H7 (cell line): Measurements from ENCODE around the gene CAMK1. TPM values are rescaled to one million over a fixed set of nuclear protein-coding genes. Genes with fewer than 3 reads are reported as not detected.

Source experiments
- DNase-seq: peaks from one replicate; pipeline ENCODE4 v3.0.0; 2012
- H3K27me3 ChIP-seq: 2 replicates; pipeline ENCODE4 v1.6.0; 2011; ENCODE audit warnings: mild to moderate bottlenecking, low read length; ENCODE audit not compliant: control insufficient read depth, insufficient read depth
- H3K36me3 ChIP-seq: replicated peaks from 2 replicates; pipeline ENCODE4 v1.5.1; 2011; ENCODE audit warnings: low read length; ENCODE audit not compliant: control insufficient read depth, insufficient read depth
- H3K4me3 ChIP-seq: 2 replicates; pipeline ENCODE4 v1.5.1; 2011; ENCODE audit warnings: low read depth, mild to moderate bottlenecking, control low read depth, low read length, moderate library complexity; ENCODE audit not compliant: insufficient read depth
- total RNA-seq: library from RNA; depleted of rRNA; stranded (reverse); fragments of >200 nt; shearing (Covaris generic); gene quantifications from 2 replicates; pipeline ENCODE4 v1.2.3, GENCODE V29; 2014

CAMK1 gene
- total RNA-seq, 1 experiment from 2014 or later = 10.7 TPM

GRCh38 chr3:9727041-9727595 is 42.6 kb downstream of the CAMK1 start:
- peak; percentile 84 for DNase-seq
- no peaks in the 10 kb centered on the region; the same call in 1 of the 2 replicates for H3K27me3 ChIP-seq
- no peaks in the 10 kb centered on the region for H3K36me3 ChIP-seq
- H3K4me3 ChIP-seq = peak overlapping the region; percentile 26; the same call in 1 of the 2 replicates

DNA sequence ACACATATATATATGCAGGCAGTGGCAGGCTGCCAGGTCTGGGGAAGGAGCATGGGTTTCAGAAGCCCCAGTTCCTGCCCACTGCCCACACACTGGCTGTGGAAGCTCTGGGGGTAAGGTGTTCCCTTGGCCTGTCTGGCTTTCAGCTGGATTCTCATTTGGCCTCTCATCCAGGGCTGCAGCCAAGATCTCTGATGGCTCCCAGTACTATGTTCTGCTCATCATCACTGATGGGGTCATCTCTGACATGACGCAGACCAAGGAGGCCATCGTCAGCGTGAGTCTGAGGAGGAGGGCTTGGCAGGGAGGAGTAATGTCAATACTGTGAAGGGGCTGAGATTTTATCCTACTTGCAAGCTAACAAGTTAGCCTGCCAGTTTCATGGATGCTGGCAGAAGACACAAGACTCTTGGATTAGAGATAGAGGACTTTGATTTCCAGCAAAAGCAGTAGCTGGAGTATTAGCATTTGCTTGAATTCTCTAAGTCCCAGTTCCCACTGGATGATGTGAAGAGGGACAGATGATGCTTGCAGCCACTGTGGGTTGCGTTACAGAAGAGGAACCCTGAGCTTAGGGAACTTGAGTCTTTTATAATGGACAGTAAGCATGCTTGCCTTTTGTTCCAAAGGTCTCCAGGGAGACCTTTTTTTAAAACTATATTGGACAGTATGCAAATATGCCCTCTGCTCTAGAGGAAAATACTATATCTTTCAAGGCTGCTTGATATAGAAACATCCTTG is 43.8 kb downstream of the CAMK1 start:
- Histone ChIP-seq H3K27me3 (no peaks in the 10 kb centered on the region; the same call in 1 of the 2 replicates), H3K4me3 (no peak overlapping the region), H3K36me3 (no peaks in the 10 kb centered on the region)
- DNase-seq = no peak

DNA sequence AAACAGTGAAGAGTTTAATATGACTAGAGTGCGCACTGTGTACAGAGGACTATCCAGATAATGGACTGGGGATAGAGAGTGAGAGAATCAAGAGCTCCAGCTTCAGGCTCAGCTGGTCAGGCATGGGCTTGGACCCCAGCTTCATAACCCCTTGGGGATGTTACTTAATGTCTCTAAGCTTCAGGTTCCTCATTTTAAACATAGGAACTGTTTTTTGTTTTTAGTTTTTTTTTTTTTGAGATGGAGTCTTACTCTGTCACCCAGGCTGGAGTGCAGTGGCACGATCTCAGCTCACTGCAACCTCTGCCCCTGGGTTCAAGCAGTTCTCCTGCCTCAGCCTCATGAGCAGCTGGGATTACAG is 48.1 kb downstream of the CAMK1 start:
- Histone ChIP-seq H3K4me3 (no peak overlapping the region), H3K27me3 (no peaks in the 10 kb centered on the region; the same call in 1 of the 2 replicates), H3K36me3 (no peaks in the 10 kb centered on the region)
- no peak for DNase-seq

DNA sequence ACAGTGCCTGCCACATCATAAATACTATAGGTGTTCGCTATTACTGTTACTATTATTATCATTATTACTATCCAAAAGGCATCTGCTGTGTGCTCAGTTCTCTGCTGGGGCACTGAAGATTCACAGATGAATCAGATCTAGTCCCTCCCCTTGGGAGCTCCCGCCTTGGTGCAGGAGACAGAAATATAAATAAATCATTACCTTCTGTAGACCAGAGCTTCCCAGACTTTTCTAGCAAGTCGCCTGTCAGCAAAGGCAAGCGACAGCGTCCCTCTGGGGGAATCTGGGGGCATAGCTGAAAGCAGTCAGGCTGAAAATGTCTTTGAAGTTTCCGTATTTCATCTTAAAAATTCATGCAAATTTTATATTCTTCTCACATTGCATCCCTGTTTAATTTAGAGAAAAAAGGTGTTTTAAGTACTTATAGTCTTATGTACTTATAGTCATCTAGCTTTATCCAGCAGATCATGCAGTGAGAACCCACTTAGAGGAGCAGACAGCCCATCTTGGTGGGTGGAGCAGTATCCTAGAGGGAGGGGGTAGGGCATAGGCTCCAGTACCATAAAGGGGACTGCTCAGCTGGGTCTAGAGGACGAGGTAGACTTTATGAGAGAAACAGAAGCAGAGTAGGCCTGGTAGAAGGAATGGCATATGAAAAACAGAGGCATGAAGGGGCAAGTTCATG is 48.6 kb downstream of the CAMK1 start:
- Histone ChIP-seq H3K27me3 (no peaks in the 10 kb centered on the region; the same call in 1 of the 2 replicates), H3K4me3 (no peak overlapping the region), H3K36me3 (no peaks in the 10 kb centered on the region)
- DNase-seq = no peak

DNA sequence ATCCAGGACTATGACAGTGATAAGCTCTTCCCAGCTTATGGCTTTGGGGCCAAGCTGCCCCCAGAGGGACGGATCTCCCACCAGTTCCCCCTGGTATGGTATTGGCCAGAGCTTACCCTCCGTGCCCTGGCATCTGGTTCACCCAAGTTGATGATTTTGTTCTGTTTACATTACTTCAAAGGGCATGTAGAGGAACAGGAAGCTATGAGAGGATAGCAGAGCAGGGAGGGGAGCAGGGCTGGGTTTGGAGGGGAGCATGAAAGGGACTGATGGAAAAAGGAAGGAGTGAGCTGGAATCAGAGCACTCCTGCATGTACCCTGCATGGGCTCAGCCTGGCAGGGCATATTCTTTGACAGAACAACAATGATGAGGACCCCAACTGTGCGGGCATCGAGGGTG is 51.6 kb downstream of the CAMK1 start:
- H3K4me3 ChIP-seq = no peak overlapping the region
- no peaks in the 10 kb centered on the region for H3K36me3 ChIP-seq
- no peaks in the 10 kb centered on the region; the same call in 1 of the 2 replicates for H3K27me3 ChIP-seq
- no peak for DNase-seq

DNA sequence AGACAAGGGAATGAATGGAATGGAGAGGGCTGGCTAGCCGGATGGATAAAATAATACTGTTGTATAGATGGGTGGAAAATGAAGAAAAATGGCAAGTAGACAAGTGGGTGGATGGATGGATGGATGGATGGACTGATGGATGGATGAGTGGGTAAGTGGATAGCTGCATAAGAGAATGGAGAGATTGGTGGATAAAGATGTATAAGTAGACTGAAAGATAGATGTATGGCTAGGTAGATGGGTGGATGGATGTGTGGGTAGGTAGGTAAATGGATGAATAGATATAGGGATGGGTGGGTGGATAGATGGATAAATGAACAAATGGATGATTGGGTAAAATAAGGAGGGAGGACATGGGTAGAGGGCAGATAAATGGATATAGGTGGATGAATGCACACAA is 52.2 kb downstream of the CAMK1 start:
- Histone ChIP-seq H3K27me3 (no peaks in the 10 kb centered on the region; the same call in 1 of the 2 replicates), H3K4me3 (no peak overlapping the region), H3K36me3 (no peaks in the 10 kb centered on the region)
- no peak for DNase-seq

DNA sequence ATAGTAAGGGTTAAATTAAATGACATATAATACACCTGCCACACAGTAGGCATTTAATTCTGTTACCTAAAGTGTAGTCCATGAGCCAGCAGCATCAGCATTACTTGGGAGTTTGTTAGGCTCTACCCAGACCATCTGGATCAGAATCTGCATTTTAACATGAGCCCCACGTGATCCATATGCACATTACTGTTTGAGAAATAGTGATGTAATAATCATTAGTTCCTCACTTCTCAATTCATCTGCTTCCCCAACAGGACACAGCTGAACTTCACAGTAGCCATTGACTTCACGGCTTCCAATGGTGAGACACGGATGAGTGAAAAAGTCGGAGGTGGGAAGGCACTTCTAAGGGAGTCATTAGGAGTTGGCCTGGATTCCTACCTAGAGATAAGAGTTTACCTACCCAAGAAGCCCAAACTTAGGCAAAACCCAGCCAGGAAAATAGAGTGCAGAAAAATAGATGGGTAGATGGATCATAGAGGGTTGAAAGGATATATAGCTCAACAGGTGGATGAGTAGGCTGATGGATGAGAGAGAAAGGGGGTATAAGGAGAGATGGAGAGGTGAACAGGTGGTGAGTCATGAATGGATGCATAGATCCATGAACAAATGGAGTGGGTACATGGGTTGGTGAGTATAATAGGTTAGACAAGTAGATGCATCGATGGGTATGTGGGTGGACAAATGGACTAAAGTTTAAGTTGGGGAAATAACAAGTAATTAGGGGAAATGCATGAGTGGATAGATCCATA is 52.8 kb downstream of the CAMK1 start:
- Histone ChIP-seq H3K27me3 (peaks cover 2% of the 10 kb centered on the region; the same call in 1 of the 2 replicates), H3K4me3 (no peak overlapping the region), H3K36me3 (no peaks in the 10 kb centered on the region)
- no peak for DNase-seq

- H3K36me3 ChIP-seq = no peaks in the 10 kb centered on the region
- H3K27me3 ChIP-seq = peaks cover 2% of the 10 kb centered on the region; the same call in 1 of the 2 replicates
- no peak overlapping the region for H3K4me3 ChIP-seq
- DNase-seq = no peak
Observed at GRCh38 chr3:9715764-9716437, 53.8 kb downstream of the CAMK1 start.

DNA sequence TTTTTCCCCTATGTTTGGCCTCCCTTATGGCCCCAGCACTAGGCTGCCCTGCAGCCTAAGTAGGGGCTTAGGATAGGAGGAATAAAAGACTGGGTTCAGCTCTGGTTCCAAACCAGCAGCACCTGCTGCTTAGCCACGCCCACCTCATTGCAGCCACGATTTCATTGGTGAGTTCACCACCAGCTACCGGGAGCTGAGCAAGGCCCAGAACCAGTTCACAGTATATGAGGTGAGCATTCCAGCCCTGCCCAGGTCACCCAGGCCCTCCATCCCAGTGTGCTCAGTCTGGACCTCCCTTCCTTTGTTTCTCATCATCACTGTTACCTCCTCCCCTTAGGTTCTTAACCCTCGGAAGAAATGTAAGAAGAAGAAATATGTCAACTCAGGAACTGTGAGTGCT is 54.6 kb downstream of the CAMK1 start:
- no peaks in the 10 kb centered on the region for H3K36me3 ChIP-seq
- H3K27me3 ChIP-seq = peaks cover 2% of the 10 kb centered on the region; the same call in 1 of the 2 replicates
- DNase-seq = peak; percentile 85
- H3K4me3 ChIP-seq = no peak overlapping the region

DNA sequence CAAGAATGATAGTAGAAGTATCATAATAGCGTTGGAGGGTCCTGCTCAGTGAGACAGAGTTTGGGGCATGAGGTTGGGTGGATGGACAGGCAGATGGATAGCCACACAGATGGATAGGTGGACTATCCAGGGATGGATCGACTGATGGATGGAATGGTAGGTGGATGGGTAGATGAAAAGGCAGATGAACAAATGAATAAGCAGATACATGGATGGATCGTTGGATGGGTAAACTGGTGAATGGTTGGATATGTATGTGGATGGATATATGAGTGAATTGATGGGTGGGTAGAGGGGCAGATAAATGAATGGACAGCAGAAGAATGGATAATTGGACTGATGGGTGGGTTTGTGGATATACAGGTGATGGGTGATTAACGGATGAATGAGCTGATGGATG is 56.6 kb downstream of the CAMK1 start:
- DNase-seq = no peak
- no peaks in the 10 kb centered on the region for H3K36me3 ChIP-seq

GRCh38 chr3:9712415-9712814 is 57.3 kb downstream of the CAMK1 start:
- no peaks in the 10 kb centered on the region for H3K36me3 ChIP-seq
- DNase-seq = no peak

More for the DNA sequence above, 56.6 kb downstream of the CAMK1 start:
- Histone ChIP-seq H3K4me3 (no peak overlapping the region), H3K27me3 (peaks cover 3% of the 10 kb centered on the region; the same call in 1 of the 2 replicates)

DNA sequence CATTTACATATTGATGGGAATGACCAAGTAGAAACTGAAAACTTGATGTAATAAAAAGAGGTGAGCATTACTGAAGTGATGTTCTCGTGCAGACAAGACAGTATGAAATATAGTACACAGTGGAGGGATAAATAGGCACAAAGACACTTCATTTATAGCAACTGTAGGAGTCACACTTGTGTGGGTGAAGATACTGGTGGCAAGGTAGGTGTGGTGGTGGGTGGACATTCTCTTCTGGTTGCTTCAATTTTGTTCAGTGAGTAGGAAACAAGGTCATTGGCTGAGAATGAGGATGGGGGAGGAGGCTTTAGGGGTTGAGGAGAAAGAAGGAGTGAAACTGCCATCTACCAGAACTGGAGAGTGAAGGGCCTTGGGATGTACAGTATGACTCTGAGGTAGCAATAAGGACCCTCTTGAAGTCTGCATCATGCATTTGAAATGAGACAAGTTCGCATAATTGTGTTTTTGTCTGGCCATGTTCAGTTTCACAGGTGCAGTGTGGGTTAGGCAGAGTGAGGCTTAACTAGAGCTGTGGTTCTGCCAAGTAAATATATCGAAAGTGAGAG is 59.5 kb downstream of the CAMK1 start:
- H3K4me3 ChIP-seq = no peak overlapping the region
- H3K36me3 ChIP-seq = no peaks in the 10 kb centered on the region
- no peak for DNase-seq
- H3K27me3 ChIP-seq = peaks cover 13% of the 10 kb centered on the region

More at GRCh38 chr3:9712415-9712814, 57.3 kb downstream of the CAMK1 start:
- Histone ChIP-seq H3K4me3 (no peak overlapping the region), H3K27me3 (peaks cover 3% of the 10 kb centered on the region; the same call in 1 of the 2 replicates)
